Measurements from ENCODE around the gene MAP2K2. TPM values are rescaled to one million over a fixed set of nuclear protein-coding genes. Genes with fewer than 3 reads are reported as not detected.

Gene MAP2K2
- total RNA-seq, 1 experiment from 2014 or later: 177 TPM

GRCh38 chr19:4115818-4116385 is 8.0 kb downstream of the MAP2K2 start:
- no peak for TF ChIP-seq ZNF138 (CRISPR knock-in tag; conservative IDR thresholded peaks at IDR 0.05)
- no peak for TF ChIP-seq GRHL2 (CRISPR knock-in tag; IDR thresholded peaks at IDR 0.05; ENCODE audit: insufficient replicate concordance, severe bottlenecking)
- no peak for TF ChIP-seq PREB (CRISPR knock-in tag; IDR thresholded peaks at IDR 0.05; ENCODE audit: borderline replicate concordance)
- no peak for TF ChIP-seq ETV6 (CRISPR knock-in tag; IDR thresholded peaks at IDR 0.05)
- no peak for TF ChIP-seq E2F5 (CRISPR knock-in tag; IDR thresholded peaks at IDR 0.05)
- TF ChIP-seq TCF7 (CRISPR knock-in tag; IDR thresholded peaks at IDR 0.05; ENCODE audit: low read depth): no peak
- no peak for TF ChIP-seq USF2 (CRISPR knock-in tag; IDR thresholded peaks at IDR 0.05)
- no peak for TF ChIP-seq JAZF1 (CRISPR knock-in tag; IDR thresholded peaks at IDR 0.05)
- no peak for TF ChIP-seq ZNF263 (CRISPR knock-in tag; IDR thresholded peaks at IDR 0.05; ENCODE audit: low read depth)
- TF ChIP-seq MLX (CRISPR knock-in tag; IDR thresholded peaks at IDR 0.05): no peak
- no peak for TF ChIP-seq SMAD4 (CRISPR knock-in tag; IDR thresholded peaks at IDR 0.05)
- no peak for TF ChIP-seq SOX15 (CRISPR knock-in tag; IDR thresholded peaks at IDR 0.05)
- TF ChIP-seq IRF2 (CRISPR knock-in tag; IDR thresholded peaks at IDR 0.05; ENCODE audit: borderline replicate concordance, low read depth): no peak
- TF ChIP-seq ZSCAN18 (CRISPR knock-in tag; IDR thresholded peaks at IDR 0.05): no peak
- no peak for TF ChIP-seq ARID4B (CRISPR knock-in tag; IDR thresholded peaks at IDR 0.05; ENCODE audit: borderline replicate concordance)
- no peak for TF ChIP-seq FOXJ3 (CRISPR knock-in tag; IDR thresholded peaks at IDR 0.05; ENCODE audit: borderline replicate concordance)
- ATAC-seq (no peak), DNase-seq (ENCODE audit: low spot score) (no peak)
- H3K36me3 Mint-ChIP-seq: peaks cover 45% of the 10 kb centered on the region
- no peaks in the 10 kb centered on the region for H3K4me1 Mint-ChIP-seq
- POLR2A ChIA-PET: no interaction called here
- H3K27me3 Mint-ChIP-seq (ENCODE audit: low read depth): no peaks in the 10 kb centered on the region
- no peak overlapping the region for H3K4me3 Mint-ChIP-seq
- CTCF ChIA-PET: interaction anchor here (0.6 to 2.6 kb wide), 2 partner anchors 24 to 228 kb away, joined by 3 to 9 read pairs; no protein-coding TSS in a partner anchor
- H3K27ac Mint-ChIP-seq: no peak overlapping the region
- H3K9me3 Mint-ChIP-seq: no peaks in the 10 kb centered on the region
